NCI-H1436 treated with DMSO at 0.1 percent for 48 hours (cell line): ENCODE measurements around the gene BAD.
"Not testable (repeated sequence)": the region's sequence is repeated elsewhere in the genome, so short reads cannot be mapped to it uniquely, and the experiment has no call there.

Experiments
- DNase-seq: peaks from one replicate; lab custom pipeline; 2025; lab: John Stamatoyannopoulos, UW

BAD gene

DNA sequence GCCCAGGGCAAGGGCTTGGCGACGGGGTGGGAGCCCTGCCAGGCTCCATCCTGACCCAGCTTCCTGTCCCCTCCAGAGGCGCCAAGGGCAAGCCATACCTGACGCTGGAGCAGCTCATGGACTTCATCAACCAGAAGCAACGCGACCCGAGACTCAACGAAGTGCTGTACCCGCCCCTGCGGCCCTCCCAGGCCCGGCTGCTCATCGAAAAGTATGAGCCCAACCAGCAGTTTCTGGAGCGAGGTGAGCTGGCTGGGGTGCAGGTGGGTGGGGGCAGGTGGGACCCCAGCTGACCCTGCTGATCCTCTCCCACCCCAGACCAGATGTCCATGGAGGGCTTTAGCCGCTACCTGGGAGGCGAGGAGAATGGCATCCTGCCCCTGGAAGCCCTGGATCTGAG is 28.2 kb downstream of the BAD start:
- no peak for DNase-seq

DNA sequence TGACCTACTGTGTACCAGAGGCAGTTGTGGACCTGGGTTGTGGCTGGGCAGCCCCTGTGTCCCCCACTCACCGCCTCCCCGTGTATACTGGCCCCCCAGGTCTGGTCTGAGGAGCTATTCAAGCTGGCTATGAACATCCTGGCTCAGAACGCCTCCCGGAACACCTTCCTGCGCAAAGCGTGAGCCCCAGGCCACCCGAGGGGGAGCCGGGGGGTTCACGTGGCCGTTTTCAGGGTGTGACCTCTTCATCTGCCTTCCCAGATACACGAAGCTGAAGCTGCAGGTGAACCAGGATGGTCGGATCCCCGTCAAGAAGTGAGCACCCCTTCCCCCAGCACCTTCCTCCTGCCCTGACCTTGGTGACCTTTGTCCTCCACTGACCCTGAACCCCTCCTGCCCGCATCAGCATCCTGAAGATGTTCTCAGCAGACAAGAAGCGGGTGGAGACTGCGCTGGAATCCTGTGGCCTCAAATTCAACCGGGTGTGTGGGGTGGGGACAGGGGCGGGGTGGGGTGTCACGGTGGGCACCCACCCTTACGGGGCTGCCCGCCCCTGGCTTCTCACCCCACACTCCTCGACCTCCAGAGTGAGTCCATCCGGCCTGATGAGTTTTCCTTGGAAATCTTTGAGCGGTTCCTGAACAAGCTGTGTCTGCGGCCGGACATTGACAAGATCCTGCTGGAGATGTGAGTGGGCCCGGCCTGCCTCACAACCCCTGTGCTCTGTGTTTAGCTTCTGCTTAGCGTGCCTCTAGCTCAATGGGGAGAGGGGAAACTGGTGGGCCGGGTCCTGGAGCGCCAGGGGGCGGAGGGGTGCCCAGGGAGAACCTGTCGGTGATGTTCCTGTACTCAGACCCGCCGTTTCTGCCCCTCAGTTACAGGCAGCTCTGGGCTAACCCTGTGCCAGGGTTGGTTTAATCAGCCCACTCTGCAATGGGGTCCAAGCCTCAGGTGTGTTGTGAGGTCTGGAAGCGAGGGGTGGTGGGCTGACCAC is 29.0 kb downstream of the BAD start:
- no peak for DNase-seq

- DNase-seq: no peak
Observed at GRCh38 chr11:64254326-64254725, 30.1 kb downstream of the BAD start.

DNA sequence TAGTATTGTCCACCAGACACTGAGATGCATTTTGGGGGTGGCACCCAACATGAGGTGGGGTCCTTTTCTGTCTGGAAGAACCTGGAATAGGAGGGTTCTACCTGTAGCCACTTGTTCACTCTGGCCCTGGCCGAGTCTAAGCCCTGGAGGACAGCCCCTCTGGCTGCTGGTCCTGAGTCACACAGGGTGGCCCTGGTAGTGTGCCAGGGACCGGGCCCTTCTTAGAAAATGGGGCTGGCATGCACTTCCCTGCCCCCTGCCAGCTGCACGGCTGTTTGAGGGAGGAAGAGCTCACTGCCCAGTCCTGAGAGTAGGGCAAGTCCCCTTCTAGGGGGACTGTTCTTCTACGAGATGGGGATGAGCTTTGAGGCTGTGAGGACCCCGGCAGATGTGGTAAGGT is 31.0 kb downstream of the BAD start:
- DNase-seq: no peak

DNA sequence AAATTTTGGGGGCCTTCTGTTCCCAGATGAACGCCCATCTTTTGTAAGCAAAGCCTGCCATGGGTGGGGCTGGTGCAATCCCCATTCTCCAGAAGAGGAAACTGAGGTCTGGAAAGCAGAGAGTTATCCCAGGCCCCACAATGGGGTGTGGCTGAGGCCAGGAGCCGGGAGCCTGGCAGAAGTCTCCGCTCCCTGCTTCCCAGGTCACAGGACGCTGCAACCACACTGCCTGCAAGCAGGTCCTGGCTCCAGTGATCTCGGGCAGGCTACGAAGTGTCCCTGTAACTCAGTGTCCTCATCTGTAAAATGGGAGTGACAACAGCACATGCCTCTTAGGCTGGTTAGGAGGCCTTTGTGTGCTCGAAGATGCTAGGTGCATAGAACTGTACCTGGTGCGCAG is 31.4 kb downstream of the BAD start:
- DNase-seq: no peak

GRCh38 chr11:64252003-64252872 is 32.2 kb downstream of the BAD start:
- no peak for DNase-seq

DNA sequence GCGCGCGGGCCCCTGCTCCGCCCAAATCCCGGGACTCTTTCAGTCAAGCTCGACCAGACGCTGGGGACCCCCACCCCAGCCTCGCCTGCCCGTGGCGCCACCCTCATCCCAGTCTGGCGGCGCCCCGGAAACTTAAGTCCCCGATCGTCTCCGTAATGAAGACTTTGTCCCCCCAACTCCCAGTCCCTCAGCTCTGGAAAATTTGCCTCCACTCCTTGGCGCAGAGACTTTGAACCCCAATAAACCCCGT is 32.8 kb downstream of the BAD start:
- DNase-seq: no peak

DNA sequence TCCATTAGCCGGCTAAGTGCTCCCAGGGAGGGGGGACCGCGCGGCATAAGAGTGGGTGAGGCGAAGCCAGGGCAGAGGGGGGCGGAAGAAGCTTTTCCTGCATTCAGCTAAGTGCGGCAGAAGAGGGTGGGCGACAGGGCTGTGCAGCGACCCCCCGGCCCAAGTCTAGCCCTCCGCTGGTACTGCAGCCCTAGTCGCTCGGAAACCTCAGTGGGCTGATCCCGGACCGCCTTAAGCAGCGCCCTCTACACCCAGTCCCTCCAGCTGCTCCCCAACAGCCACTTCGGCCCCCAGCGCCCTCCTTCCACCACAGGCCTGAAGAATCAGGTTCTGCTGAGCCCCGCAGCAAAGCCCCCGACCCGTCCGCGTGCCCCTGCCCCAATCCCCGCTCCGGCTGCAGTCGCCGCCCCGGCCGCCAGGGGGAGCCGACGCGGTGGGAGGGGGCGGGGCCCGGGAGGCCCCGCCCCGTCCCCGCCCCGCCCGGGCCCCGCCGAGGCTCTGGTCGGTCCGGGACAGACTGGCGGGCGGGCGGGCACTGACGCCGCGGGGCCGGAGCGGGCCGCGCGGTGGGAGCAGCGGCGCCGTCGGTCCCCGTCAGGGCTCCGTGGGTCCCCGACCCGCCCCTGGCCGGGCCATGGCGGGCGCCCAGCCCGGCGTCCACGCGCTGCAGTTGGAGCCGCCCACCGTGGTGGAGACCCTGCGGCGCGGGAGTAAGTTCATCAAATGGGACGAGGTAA is 33.3 kb downstream of the BAD start, which contains the start of gene PLCB3:
TSS of gene PLCB3 (plus strand) at position 515 of the 737 bp plus-strand sequence. CDS start at position 635, 120 bp downstream.
- no peak for DNase-seq

GRCh38 chr11:64250415-64251015 is 34.0 kb downstream of the BAD start:
- DNase-seq: no peak

GRCh38 chr11:64249563-64250414 is 34.7 kb downstream of the BAD start:
- DNase-seq: no peak

DNA sequence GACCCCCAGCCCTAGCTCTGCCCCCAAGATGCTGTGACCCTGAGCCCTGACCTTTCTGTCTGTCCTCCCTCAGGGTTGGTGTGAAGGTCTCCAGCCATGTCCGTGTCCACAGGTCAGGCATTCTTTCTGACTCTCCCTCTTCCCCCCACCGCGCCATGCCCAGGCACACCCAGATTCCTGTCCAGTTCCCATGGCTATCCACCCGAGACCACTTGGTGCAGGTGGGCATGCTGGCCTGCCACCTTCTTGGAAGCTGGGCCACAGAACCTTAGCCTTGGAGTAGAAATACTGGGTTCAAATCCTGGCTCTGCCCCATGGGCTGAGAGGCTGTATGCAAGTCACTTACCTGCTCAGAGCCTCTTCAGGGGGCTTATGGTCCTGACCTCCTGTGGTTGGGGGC is 35.4 kb downstream of the BAD start:
- no peak for DNase-seq

GRCh38 chr11:64248578-64248977 is 35.9 kb downstream of the BAD start:
- no peak for DNase-seq

GRCh38 chr11:64247729-64248531 is 36.5 kb downstream of the BAD start:
- no peak for DNase-seq

- DNase-seq: no peak
Observed at GRCh38 chr11:64246871-64247728, 37.4 kb downstream of the BAD start, which contains the start of gene PPP1R14B. Gene PPP1R14B, minus strand, starts transcription at chr11:64246943. Its CDS starts 270 bp downstream, at chr11:64246673.

GRCh38 chr11:64246621-64246870 is 37.9 kb downstream of the BAD start:
- not testable (repeated sequence) for DNase-seq

GRCh38 chr11:64245797-64246620 is 38.5 kb downstream of the BAD start:
- DNase-seq: no peak

GRCh38 chr11:64245401-64245796 is 39.1 kb downstream of the BAD start:
- DNase-seq: no peak

GRCh38 chr11:64244966-64245365 is 39.5 kb downstream of the BAD start:
- no peak for DNase-seq
